Activated naive CD4-positive, alpha-beta T cell treated with Interleukin-2 at 50 U/mL for 16 hours (primary cell): Measurements from ENCODE around the gene NMRK1.

Source experiments
- DNase-seq: peaks from one replicate; pipeline ENCODE4 v3.0.0-alpha.2; 2020

NMRK1 gene

DNA sequence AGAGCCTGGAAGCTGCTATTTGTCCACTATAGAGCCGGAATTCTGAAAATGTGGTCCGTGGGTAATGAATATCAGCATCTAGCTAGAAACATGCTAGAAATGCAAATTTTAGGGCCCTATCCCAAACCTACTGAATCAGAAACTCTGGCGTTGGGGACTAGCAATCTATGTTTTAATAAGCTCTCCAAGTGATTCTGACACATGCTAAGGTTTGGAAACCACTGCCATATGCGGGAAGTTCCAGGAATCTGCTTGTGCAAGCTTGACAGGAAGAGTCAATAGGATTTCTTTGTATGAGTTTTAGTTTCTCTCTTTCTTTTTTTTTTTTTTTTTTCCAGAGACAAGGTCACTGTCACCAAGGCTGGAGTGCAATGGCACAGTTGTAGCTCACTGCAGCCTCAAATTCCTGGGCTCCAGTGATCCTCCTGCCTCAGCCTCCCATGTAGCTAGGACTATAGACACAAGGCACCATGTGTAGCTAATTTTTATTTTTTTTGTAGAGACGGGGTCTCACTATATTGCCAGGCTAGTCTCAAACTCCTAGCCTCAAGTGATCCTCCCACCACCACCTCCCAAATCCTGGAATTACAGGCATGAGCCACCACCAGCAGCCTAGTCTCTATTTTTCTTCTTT, 33.5 kb downstream of the NMRK1 start:
- no peak for DNase-seq

- DNase-seq, result no peak
These were observed 34.1 kb downstream of the NMRK1 start for GRCh38 chr9:75053869-75054268.

- DNase-seq, result no peak
These were observed 36.7 kb downstream of the NMRK1 start for GRCh38 chr9:75051285-75051684.

- DNase-seq, result no peak
These were observed 40.4 kb downstream of the NMRK1 start for GRCh38 chr9:75047506-75047905.

DNA sequence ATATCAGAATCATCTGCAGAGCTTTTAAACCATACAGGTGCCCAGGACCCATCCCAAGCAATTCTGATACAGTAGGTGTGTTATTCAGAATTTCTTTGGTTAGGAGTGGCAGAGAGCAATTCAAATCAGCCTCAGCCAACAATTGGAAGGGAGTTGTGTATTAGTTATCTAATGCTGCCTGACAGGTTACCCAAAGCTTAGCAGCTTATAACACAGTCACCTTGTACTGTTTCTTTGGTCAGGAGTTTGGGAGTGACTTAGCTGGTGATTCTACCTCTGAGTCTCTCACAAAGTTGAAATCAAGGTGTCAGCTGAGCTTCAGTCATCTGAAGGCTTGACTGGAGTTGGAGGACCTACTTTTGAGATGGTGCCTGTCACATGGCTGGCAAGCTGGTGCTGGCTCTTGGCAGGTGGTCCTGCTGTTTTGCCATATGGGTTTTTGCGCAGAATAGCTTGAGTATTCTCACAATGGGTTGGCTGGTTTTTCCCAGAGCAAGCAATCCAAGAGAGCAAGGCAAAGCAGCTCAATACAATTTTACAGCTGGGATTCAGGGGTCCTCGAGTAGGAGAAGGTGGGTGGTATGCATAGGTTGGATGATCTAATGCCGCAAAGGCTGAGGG, 41.1 kb downstream of the NMRK1 start:
- DNase-seq, result no peak

- DNase-seq, result no peak
These were observed 46.9 kb downstream of the NMRK1 start for GRCh38 chr9:75041041-75041440.

DNA sequence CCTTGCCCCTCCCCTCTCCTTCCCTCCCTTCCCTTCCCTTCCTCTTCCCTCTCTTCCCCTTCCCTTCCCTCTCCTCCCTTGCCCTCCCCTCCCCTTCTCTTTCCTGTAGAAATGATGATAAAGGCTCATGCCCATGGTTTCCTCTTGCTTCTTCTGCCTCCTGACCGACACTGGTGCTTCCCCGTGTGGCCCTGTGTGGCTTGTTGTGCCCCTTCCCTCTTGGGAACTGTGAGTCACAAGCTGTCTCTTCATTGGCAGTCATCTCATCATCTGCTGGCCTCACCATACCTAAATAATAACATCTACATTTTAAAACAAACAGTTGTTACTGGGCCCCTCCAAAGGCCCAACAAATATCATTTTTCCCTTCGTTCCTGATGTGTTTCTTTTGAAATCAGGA, 48.2 kb downstream of the NMRK1 start:
- no peak for DNase-seq

DNA sequence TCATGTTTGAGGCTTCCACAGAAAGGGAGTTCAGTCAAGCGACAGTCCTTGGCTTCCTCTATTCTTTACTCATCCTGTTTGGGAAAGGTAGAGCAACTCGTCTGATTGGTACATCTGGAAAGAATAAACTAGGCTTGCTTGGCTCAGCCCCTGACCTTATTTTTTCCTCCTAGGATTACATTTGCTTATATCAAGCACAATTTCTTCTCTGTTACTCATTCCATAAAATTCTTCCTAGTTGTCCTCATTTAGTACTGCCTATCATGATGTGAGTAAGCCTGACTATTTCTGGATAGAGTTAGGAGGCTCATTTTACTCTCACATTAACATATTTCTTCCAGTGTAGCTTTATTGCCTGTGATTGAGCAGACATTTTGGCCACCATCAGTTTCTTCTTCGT, 48.9 kb downstream of the NMRK1 start:
- DNase-seq, result no peak

- DNase-seq, result no peak
These were observed 51.2 kb downstream of the NMRK1 start for GRCh38 chr9:75036793-75037192.

DNA sequence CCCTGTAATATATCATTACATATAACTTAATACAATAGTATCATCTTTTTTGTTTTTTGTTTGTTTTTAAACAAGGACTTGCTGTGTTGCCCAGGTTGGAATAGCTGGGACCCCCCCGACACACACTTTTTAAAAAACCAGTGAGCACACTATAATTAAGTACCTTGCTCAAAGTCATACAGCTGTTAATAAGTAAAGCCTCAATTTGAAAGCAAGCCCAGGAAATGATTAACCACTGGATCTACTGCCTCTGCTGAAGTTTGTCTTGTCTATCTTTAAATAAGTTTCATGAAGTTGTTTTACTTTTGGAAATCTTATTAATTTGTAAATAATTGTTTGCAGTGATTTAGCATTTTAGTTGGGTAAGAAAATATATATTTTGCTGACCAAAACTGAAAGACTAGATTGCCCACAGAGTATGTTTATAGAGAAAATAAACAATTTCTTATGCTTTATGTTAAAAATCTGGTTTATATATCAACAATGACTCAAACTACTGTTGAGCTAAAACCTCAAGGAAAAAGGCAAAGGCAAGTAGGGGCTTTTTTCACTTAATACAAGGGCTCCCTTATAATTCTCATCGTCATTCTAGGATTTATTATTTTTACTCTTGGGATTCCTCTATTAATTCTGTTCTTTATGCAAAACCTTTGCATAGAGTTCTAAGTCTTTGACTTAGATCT, 54.0 kb downstream of the NMRK1 start:
- DNase-seq, result no peak

DNA sequence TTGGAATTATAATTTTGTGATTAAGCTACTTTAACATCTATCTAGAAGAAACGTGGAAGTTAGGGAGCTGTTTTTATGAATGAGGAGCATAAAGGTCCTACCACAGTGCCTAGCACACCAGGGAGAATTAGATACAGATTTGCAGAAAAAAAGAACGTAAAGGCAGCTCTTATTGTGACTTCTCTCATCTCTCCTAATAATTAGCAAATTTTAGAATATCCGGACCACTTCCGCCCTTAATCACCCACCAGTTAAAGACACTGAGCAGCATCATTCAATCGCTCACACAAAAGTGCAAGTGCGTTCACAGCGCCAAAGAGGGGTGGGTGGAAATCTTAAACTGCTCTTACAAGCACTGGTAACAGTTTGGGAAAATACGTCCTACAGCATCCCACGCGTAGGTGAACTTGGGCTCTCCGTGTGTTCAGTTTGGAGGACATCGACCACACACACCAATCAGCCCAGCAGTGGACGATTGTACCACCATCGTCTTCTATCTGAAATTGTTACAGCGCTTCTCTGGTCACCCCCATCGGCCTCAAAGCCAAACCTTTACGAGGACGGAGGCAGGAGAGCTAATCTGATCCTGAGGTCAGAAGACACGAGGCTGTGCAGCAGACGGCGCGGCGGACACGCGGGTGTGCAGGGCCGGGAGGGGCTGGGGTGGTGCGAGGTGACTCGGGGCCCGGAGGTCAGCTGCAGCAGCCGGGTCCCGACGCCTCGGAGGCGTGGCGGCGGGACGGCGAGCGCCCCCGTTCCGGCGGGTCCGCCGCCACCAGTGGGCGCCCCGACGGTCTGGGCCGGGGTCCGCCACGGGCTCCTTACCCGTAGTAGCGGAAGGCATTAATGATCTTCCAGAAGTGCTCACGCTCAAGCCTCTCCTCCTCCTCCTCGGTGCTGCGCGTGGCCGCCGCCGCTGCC, 60.5 kb downstream of the NMRK1 start:
- peak; percentile 57 for DNase-seq

GRCh38 chr9:75023846-75024245, 64.1 kb downstream of the NMRK1 start:
- no peak for DNase-seq

DNA sequence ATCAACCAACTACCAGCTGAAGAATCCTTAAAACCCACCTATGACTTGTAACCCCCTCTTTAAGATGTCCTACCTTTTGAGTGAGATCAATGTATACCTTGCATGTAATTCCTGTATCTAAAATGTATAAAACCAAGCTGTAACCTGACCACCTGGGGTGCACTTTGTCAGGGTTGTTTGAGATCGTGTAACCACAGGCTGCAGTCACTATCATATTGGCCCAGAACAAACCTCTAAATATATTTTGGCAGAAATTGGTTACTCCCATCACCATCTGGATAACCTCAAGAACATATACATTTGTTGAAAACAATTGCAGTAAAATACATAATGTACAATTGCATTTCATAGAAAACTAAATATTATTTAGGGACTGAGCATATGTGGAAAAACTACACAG, 68.3 kb downstream of the NMRK1 start:
- no peak for DNase-seq

- DNase-seq, result no peak
These were observed 68.9 kb downstream of the NMRK1 start for GRCh38 chr9:75019022-75019421.

DNA sequence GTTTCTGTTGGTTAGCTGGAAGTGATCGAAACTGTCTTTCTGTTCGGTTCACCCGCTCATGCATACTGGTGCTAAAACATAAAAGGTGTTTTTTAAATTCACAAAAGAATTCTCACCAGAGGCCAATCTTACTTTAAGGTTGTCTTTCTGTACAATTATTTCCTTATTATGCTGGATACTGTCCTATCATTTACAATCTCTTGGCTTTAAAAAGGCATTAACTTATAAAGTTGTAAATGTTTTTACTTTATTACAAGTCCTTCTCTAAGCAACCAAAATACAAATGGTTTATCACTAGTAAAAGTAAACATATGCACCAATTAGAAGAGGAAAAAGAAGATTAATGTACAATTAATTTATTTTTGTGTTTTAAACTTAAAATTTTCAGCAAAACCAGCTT, 70.6 kb downstream of the NMRK1 start:
- no peak for DNase-seq

- DNase-seq, result no peak
These were observed 74.2 kb downstream of the NMRK1 start for GRCh38 chr9:75013735-75014134.
